Measurements from ENCODE around the gene AQP1.
A peak's percentile ranks its signal among the peaks of the same experiment; 100 is the strongest.

Gene AQP1

GRCh38 chr7:30911561-30911969 lies at the start of gene AQP1:
Gene AQP1 (plus strand): TSS chr7:30911853. CDS start chr7:30911910, 57 bp downstream.
- H3K9me3 Mint-ChIP-seq = no peaks in the 10 kb centered on the region
- peaks cover 42% of the 10 kb centered on the region for H3K4me1 Mint-ChIP-seq
- peak within 1 kb of the TSS; percentile 16 to 77 (median 48) for H3K4me3 Mint-ChIP-seq
- no peak for TF ChIP-seq CTCF (IDR thresholded peaks at IDR 0.05; ENCODE audit: unreplicated experiment in 3 of 3)
- peak within 1 kb of the TSS; percentile 34 to 84 (median 67) for H3K27ac Mint-ChIP-seq
- peaks cover 12% of the 10 kb centered on the region for H3K27me3 Mint-ChIP-seq (ENCODE audit: low read depth)
- no peaks in the 10 kb centered on the region for H3K36me3 Mint-ChIP-seq (ENCODE audit: low read depth)

GRCh38 chr7:30862995-30863705 lies 48.5 kb upstream of the AQP1 start:
- H3K27ac Mint-ChIP-seq = peak overlapping the region in 2 of 3 experiments; percentile 7 to 15
- H3K4me3 Mint-ChIP-seq = no peak overlapping the region
- H3K36me3 Mint-ChIP-seq (ENCODE audit: low read depth) = peaks cover 1% of the 10 kb centered on the region
- H3K27me3 Mint-ChIP-seq (ENCODE audit: low read depth) = no peaks in the 10 kb centered on the region
- H3K9me3 Mint-ChIP-seq = no peaks in the 10 kb centered on the region
- TF ChIP-seq CTCF (IDR thresholded peaks at IDR 0.05; ENCODE audit: unreplicated experiment in 3 of 3) = no peak
- H3K4me1 Mint-ChIP-seq = peaks cover 27% of the 10 kb centered on the region

GRCh38 chr7:30863706-30864035 lies 48.0 kb upstream of the AQP1 start:
- Mint-ChIP-seq H3K27ac (peak overlapping the region in 2 of 3 experiments; percentile 7 to 15), H3K4me1 (peaks cover 27% of the 10 kb centered on the region), H3K27me3 (ENCODE audit: low read depth) (no peaks in the 10 kb centered on the region)

GRCh38 chr7:30864101-30864500 lies 47.6 kb upstream of the AQP1 start:
- Mint-ChIP-seq H3K27ac (peak overlapping the region in 1 of 3 experiments; percentile 15), H3K9me3 (no peaks in the 10 kb centered on the region), H3K4me3 (no peak overlapping the region), H3K36me3 (ENCODE audit: low read depth) (no peaks in the 10 kb centered on the region), H3K27me3 (ENCODE audit: low read depth) (no peaks in the 10 kb centered on the region), H3K4me1 (peaks cover 27% of the 10 kb centered on the region)
- TF ChIP-seq CTCF (IDR thresholded peaks at IDR 0.05; ENCODE audit: unreplicated experiment in 3 of 3) = no peak

More at GRCh38 chr7:30863706-30864035, 48.0 kb upstream of the AQP1 start:
- TF ChIP-seq CTCF (IDR thresholded peaks at IDR 0.05; ENCODE audit: unreplicated experiment in 3 of 3) = no peak
- Mint-ChIP-seq H3K4me3 (no peak overlapping the region), H3K36me3 (ENCODE audit: low read depth) (no peaks in the 10 kb centered on the region), H3K9me3 (no peaks in the 10 kb centered on the region)

- no peak for TF ChIP-seq CTCF (IDR thresholded peaks at IDR 0.05; ENCODE audit: unreplicated experiment in 3 of 3)
- no peaks in the 10 kb centered on the region for H3K27me3 Mint-ChIP-seq (ENCODE audit: low read depth)
Observed at GRCh38 chr7:30865076-30865475, 46.6 kb upstream of the AQP1 start.

GRCh38 chr7:30865821-30866220 lies 45.8 kb upstream of the AQP1 start:
- no peak overlapping the region for H3K4me3 Mint-ChIP-seq
- no peaks in the 10 kb centered on the region for H3K27me3 Mint-ChIP-seq (ENCODE audit: low read depth)
- TF ChIP-seq CTCF (IDR thresholded peaks at IDR 0.05; ENCODE audit: unreplicated experiment in 3 of 3) = no peak
- H3K9me3 Mint-ChIP-seq = no peaks in the 10 kb centered on the region
- H3K4me1 Mint-ChIP-seq = peaks cover 35% of the 10 kb centered on the region
- no peaks in the 10 kb centered on the region for H3K36me3 Mint-ChIP-seq (ENCODE audit: low read depth)
- H3K27ac Mint-ChIP-seq = no peak overlapping the region

More at GRCh38 chr7:30865076-30865475, 46.6 kb upstream of the AQP1 start:
- Mint-ChIP-seq H3K9me3 (no peaks in the 10 kb centered on the region), H3K36me3 (ENCODE audit: low read depth) (no peaks in the 10 kb centered on the region), H3K27ac (no peak overlapping the region), H3K4me3 (no peak overlapping the region), H3K4me1 (peaks cover 29% of the 10 kb centered on the region)
